GM19372 (cell line): ENCODE data around the gene SLC10A4.

Experiments used
- ATAC-seq: cut with Tn5 transposase; IDR thresholded peaks from one replicate; pipeline ENCODE4 v1.9.1; 2021; ENCODE audit warnings: mild to moderate bottlenecking, low read depth, moderate library complexity; ENCODE audit not compliant: unreplicated experiment

The SLC10A4 gene

GRCh38 chr4:48484494-48485168 is 1.5 kb downstream of the SLC10A4 start:
- no peak for ATAC-seq

- no peak for ATAC-seq
Observed at GRCh38 chr4:48489683-48490011, 6.5 kb downstream of the SLC10A4 start.

GRCh38 chr4:48490012-48490679 is 7.0 kb downstream of the SLC10A4 start, which contains the start of gene ZAR1:
ZAR1 (plus strand) TSS chr4:48490252; CDS start chr4:48490292, 40 bp downstream.
- ATAC-seq = no peak

GRCh38 chr4:48490680-48491513 is 7.8 kb downstream of the SLC10A4 start:
- ATAC-seq = no peak

- ATAC-seq = no peak
Observed at GRCh38 chr4:48491514-48492176, 8.5 kb downstream of the SLC10A4 start.

GRCh38 chr4:48493452-48494100 is 10.4 kb downstream of the SLC10A4 start:
- ATAC-seq = no peak

- no peak for ATAC-seq
Observed at GRCh38 chr4:48495941-48496340, 12.8 kb downstream of the SLC10A4 start.

- no peak for ATAC-seq
Observed at GRCh38 chr4:48498895-48499294, 15.8 kb downstream of the SLC10A4 start.

- peak; percentile 79 for ATAC-seq
Observed at GRCh38 chr4:48499551-48500066, 16.5 kb downstream of the SLC10A4 start.

- ATAC-seq = no peak
Observed at GRCh38 chr4:48503233-48504025, 20.3 kb downstream of the SLC10A4 start.

GRCh38 chr4:48504026-48504330 is 20.8 kb downstream of the SLC10A4 start:
- ATAC-seq = no peak

- ATAC-seq = no peak
Observed at GRCh38 chr4:48504352-48504751, 21.2 kb downstream of the SLC10A4 start.

- ATAC-seq = no peak
Observed at GRCh38 chr4:48506716-48507115, 23.6 kb downstream of the SLC10A4 start.

- no peak for ATAC-seq
Observed at GRCh38 chr4:48509543-48509942, 26.4 kb downstream of the SLC10A4 start.

- no peak for ATAC-seq
Observed at GRCh38 chr4:48518143-48518542, 35.0 kb downstream of the SLC10A4 start.

GRCh38 chr4:48526406-48526805 is 43.3 kb downstream of the SLC10A4 start:
- no peak for ATAC-seq

- no peak for ATAC-seq
Observed at GRCh38 chr4:48538358-48538757, 55.2 kb downstream of the SLC10A4 start.
